ENCODE results near the gene ALG2.

- no peak for TF ChIP-seq CTCF (conservative IDR thresholded peaks at IDR 0.05; ENCODE audit: low read depth in 2 of 2)
- peak; percentile 95 for TF ChIP-seq POLR2AphosphoS5 (IDR thresholded peaks at IDR 0.05; ENCODE audit: low read depth)
- no peak for TF ChIP-seq EZH2 (IDR thresholded peaks at IDR 0.05; ENCODE audit: low read depth, unreplicated experiment)
- TF ChIP-seq JUNB (IDR thresholded peaks at IDR 0.05; ENCODE audit: unreplicated experiment), result no peak
- no peak for TF ChIP-seq REST (IDR thresholded peaks at IDR 0.05; ENCODE audit: unreplicated experiment)
Measured at GRCh38 chr9:99221621-99222415, at the start of gene ALG2, which contains the start of gene SEC61B.
